Measurements from ENCODE around the gene FBXW4.

The FBXW4 gene

GRCh38 chr10:101694674-101695403, at the start of gene FBXW4:
Gene FBXW4 (minus strand): TSS chr10:101695170. CDS start chr10:101695105, 65 bp downstream.
- Histone ChIP-seq H3K4me1 (ENCODE audit: insufficient read depth, low read length) (no peaks in the 10 kb centered on the region), H3K36me3 (ENCODE audit: insufficient read depth, low read length) (no peaks in the 10 kb centered on the region), H3K27me3 (ENCODE audit: insufficient read depth, low read length) (peaks cover 61% of the 10 kb centered on the region), H3K9me3 (ENCODE audit: low read length) (peaks cover 7% of the 10 kb centered on the region), H3K4me3 (ENCODE audit: low read length) (peak within 1 kb of the TSS; percentile 40), H2AFZ (ENCODE audit: low read depth, low read length) (no peak within 1 kb of the TSS)

- no peak overlapping the region for H2AFZ ChIP-seq (ENCODE audit: low read depth, low read length)
- H3K4me3 ChIP-seq (ENCODE audit: low read length), result no peak overlapping the region
- H3K36me3 ChIP-seq (ENCODE audit: insufficient read depth, low read length), result no peaks in the 10 kb centered on the region
- peaks cover 4% of the 10 kb centered on the region for H3K9me3 ChIP-seq (ENCODE audit: low read length)
- peaks cover 60% of the 10 kb centered on the region for H3K27me3 ChIP-seq (ENCODE audit: insufficient read depth, low read length)
- H3K4me1 ChIP-seq (ENCODE audit: insufficient read depth, low read length), result peaks cover 12% of the 10 kb centered on the region
Observed at GRCh38 chr10:101744267-101744666, 49.3 kb upstream of the FBXW4 start.

GRCh38 chr10:101741938-101742337, 47.0 kb upstream of the FBXW4 start:
- peaks cover 4% of the 10 kb centered on the region for H3K9me3 ChIP-seq (ENCODE audit: low read length)
- no peak overlapping the region for H3K4me3 ChIP-seq (ENCODE audit: low read length)
- no peaks in the 10 kb centered on the region for H3K4me1 ChIP-seq (ENCODE audit: insufficient read depth, low read length)
- H2AFZ ChIP-seq (ENCODE audit: low read depth, low read length), result no peak overlapping the region
- H3K27me3 ChIP-seq (ENCODE audit: insufficient read depth, low read length), result peaks cover 68% of the 10 kb centered on the region
- H3K36me3 ChIP-seq (ENCODE audit: insufficient read depth, low read length), result no peaks in the 10 kb centered on the region

GRCh38 chr10:101736666-101737065, 41.7 kb upstream of the FBXW4 start:
- no peak overlapping the region for H2AFZ ChIP-seq (ENCODE audit: low read depth, low read length)
- H3K4me1 ChIP-seq (ENCODE audit: insufficient read depth, low read length), result no peaks in the 10 kb centered on the region
- no peak overlapping the region for H3K4me3 ChIP-seq (ENCODE audit: low read length)
- peaks cover 4% of the 10 kb centered on the region for H3K9me3 ChIP-seq (ENCODE audit: low read length)
- H3K27me3 ChIP-seq (ENCODE audit: insufficient read depth, low read length), result peaks cover 72% of the 10 kb centered on the region
- no peaks in the 10 kb centered on the region for H3K36me3 ChIP-seq (ENCODE audit: insufficient read depth, low read length)

- Histone ChIP-seq H3K27me3 (ENCODE audit: insufficient read depth, low read length) (peaks cover 64% of the 10 kb centered on the region), H2AFZ (ENCODE audit: low read depth, low read length) (no peak overlapping the region), H3K4me1 (ENCODE audit: insufficient read depth, low read length) (no peaks in the 10 kb centered on the region), H3K36me3 (ENCODE audit: insufficient read depth, low read length) (no peaks in the 10 kb centered on the region), H3K4me3 (ENCODE audit: low read length) (no peak overlapping the region), H3K9me3 (ENCODE audit: low read length) (no peaks in the 10 kb centered on the region)
Observed at GRCh38 chr10:101732096-101732495, 37.1 kb upstream of the FBXW4 start.

- peaks cover 16% of the 10 kb centered on the region for H3K4me1 ChIP-seq (ENCODE audit: insufficient read depth, low read length)
- H3K9me3 ChIP-seq (ENCODE audit: low read length), result no peaks in the 10 kb centered on the region
- H2AFZ ChIP-seq (ENCODE audit: low read depth, low read length), result no peak overlapping the region
- H3K27me3 ChIP-seq (ENCODE audit: insufficient read depth, low read length), result peaks cover 61% of the 10 kb centered on the region
- no peak overlapping the region for H3K4me3 ChIP-seq (ENCODE audit: low read length)
- H3K36me3 ChIP-seq (ENCODE audit: insufficient read depth, low read length), result no peaks in the 10 kb centered on the region
Observed at GRCh38 chr10:101726115-101726387, 31.1 kb upstream of the FBXW4 start.

GRCh38 chr10:101725296-101726114, 30.5 kb upstream of the FBXW4 start:
- no peaks in the 10 kb centered on the region for H3K36me3 ChIP-seq (ENCODE audit: insufficient read depth, low read length)
- no peaks in the 10 kb centered on the region for H3K9me3 ChIP-seq (ENCODE audit: low read length)
- H2AFZ ChIP-seq (ENCODE audit: low read depth, low read length), result no peak overlapping the region
- peaks cover 16% of the 10 kb centered on the region for H3K4me1 ChIP-seq (ENCODE audit: insufficient read depth, low read length)
- H3K27me3 ChIP-seq (ENCODE audit: insufficient read depth, low read length), result peaks cover 65% of the 10 kb centered on the region
- no peak overlapping the region for H3K4me3 ChIP-seq (ENCODE audit: low read length)

- Histone ChIP-seq H3K27me3 (ENCODE audit: insufficient read depth, low read length) (peaks cover 69% of the 10 kb centered on the region), H3K4me1 (ENCODE audit: insufficient read depth, low read length) (peaks cover 16% of the 10 kb centered on the region), H3K36me3 (ENCODE audit: insufficient read depth, low read length) (no peaks in the 10 kb centered on the region)
Observed at GRCh38 chr10:101724446-101724845, 29.5 kb upstream of the FBXW4 start.

GRCh38 chr10:101723176-101723575, 28.2 kb upstream of the FBXW4 start:
- Histone ChIP-seq H3K4me1 (ENCODE audit: insufficient read depth, low read length) (peaks cover 16% of the 10 kb centered on the region), H2AFZ (ENCODE audit: low read depth, low read length) (no peak overlapping the region), H3K36me3 (ENCODE audit: insufficient read depth, low read length) (no peaks in the 10 kb centered on the region), H3K9me3 (ENCODE audit: low read length) (no peaks in the 10 kb centered on the region), H3K4me3 (ENCODE audit: low read length) (no peak overlapping the region), H3K27me3 (ENCODE audit: insufficient read depth, low read length) (peaks cover 68% of the 10 kb centered on the region)

More at GRCh38 chr10:101724446-101724845, 29.5 kb upstream of the FBXW4 start:
- Histone ChIP-seq H3K4me3 (ENCODE audit: low read length) (no peak overlapping the region), H3K9me3 (ENCODE audit: low read length) (no peaks in the 10 kb centered on the region), H2AFZ (ENCODE audit: low read depth, low read length) (no peak overlapping the region)

- Histone ChIP-seq H3K9me3 (ENCODE audit: low read length) (no peaks in the 10 kb centered on the region), H3K36me3 (ENCODE audit: insufficient read depth, low read length) (no peaks in the 10 kb centered on the region), H2AFZ (ENCODE audit: low read depth, low read length) (no peak overlapping the region), H3K27me3 (ENCODE audit: insufficient read depth, low read length) (peaks cover 61% of the 10 kb centered on the region), H3K4me1 (ENCODE audit: insufficient read depth, low read length) (peaks cover 16% of the 10 kb centered on the region), H3K4me3 (ENCODE audit: low read length) (no peak overlapping the region)
Observed at GRCh38 chr10:101721806-101722205, 26.8 kb upstream of the FBXW4 start.

GRCh38 chr10:101720606-101721230, 25.7 kb upstream of the FBXW4 start:
- Histone ChIP-seq H3K4me1 (ENCODE audit: insufficient read depth, low read length) (peaks cover 12% of the 10 kb centered on the region), H3K9me3 (ENCODE audit: low read length) (no peaks in the 10 kb centered on the region), H3K36me3 (ENCODE audit: insufficient read depth, low read length) (no peaks in the 10 kb centered on the region), H3K4me3 (ENCODE audit: low read length) (no peak overlapping the region), H3K27me3 (ENCODE audit: insufficient read depth, low read length) (peaks cover 55% of the 10 kb centered on the region), H2AFZ (ENCODE audit: low read depth, low read length) (no peak overlapping the region)

GRCh38 chr10:101718690-101719275, 23.8 kb upstream of the FBXW4 start:
- Histone ChIP-seq H2AFZ (ENCODE audit: low read depth, low read length) (no peak overlapping the region), H3K4me1 (ENCODE audit: insufficient read depth, low read length) (no peaks in the 10 kb centered on the region), H3K4me3 (ENCODE audit: low read length) (no peak overlapping the region), H3K27me3 (ENCODE audit: insufficient read depth, low read length) (peaks cover 43% of the 10 kb centered on the region), H3K9me3 (ENCODE audit: low read length) (no peaks in the 10 kb centered on the region), H3K36me3 (ENCODE audit: insufficient read depth, low read length) (no peaks in the 10 kb centered on the region)
